HG03521 (cell line): ENCODE results near the gene ADORA2A.

ENCODE experiments used
- ATAC-seq: cut with Tn5 transposase; IDR thresholded peaks from one replicate; pipeline ENCODE4 v1.9.1; 2021; ENCODE audit warnings: mild to moderate bottlenecking, moderate library complexity; ENCODE audit not compliant: unreplicated experiment

ADORA2A gene

GRCh38 chr22:24427500-24428164 lies at the start of gene ADORA2A:
TSS of gene ADORA2A (plus strand) at chr22:24427599. CDS start at chr22:24433405, 5,806 bp downstream.
- ATAC-seq = peak; percentile 41

GRCh38 chr22:24379536-24379935 lies 47.9 kb upstream of the ADORA2A start:
- no peak for ATAC-seq

GRCh38 chr22:24380220-24380904 lies 47.0 kb upstream of the ADORA2A start:
- ATAC-seq = no peak

GRCh38 chr22:24380905-24381230 lies 46.5 kb upstream of the ADORA2A start:
- ATAC-seq = no peak

- ATAC-seq = no peak
Observed at GRCh38 chr22:24383061-24383460, 44.3 kb upstream of the ADORA2A start.

- no peak for ATAC-seq
Observed at GRCh38 chr22:24384131-24384530, 43.3 kb upstream of the ADORA2A start.

GRCh38 chr22:24386937-24387471 lies 40.4 kb upstream of the ADORA2A start:
- ATAC-seq = no peak

- no peak for ATAC-seq
Observed at GRCh38 chr22:24389680-24390079, 37.7 kb upstream of the ADORA2A start.

- ATAC-seq = no peak
Observed at GRCh38 chr22:24390156-24390555, 37.2 kb upstream of the ADORA2A start.

- no peak for ATAC-seq
Observed at GRCh38 chr22:24390576-24390975, 36.8 kb upstream of the ADORA2A start.

GRCh38 chr22:24391836-24392217 lies 35.6 kb upstream of the ADORA2A start:
- ATAC-seq = no peak

GRCh38 chr22:24392218-24392931 lies 35.0 kb upstream of the ADORA2A start:
- no peak for ATAC-seq

GRCh38 chr22:24393012-24393559 lies 34.3 kb upstream of the ADORA2A start:
- no peak for ATAC-seq

- no peak for ATAC-seq
Observed at GRCh38 chr22:24393848-24394247, 33.6 kb upstream of the ADORA2A start.

- no peak for ATAC-seq
Observed at GRCh38 chr22:24394254-24394653, 33.1 kb upstream of the ADORA2A start.

- ATAC-seq = no peak
Observed at GRCh38 chr22:24398409-24398808, 29.0 kb upstream of the ADORA2A start.

GRCh38 chr22:24400034-24400725 lies 27.2 kb upstream of the ADORA2A start:
- ATAC-seq = no peak

- ATAC-seq = no peak
Observed at GRCh38 chr22:24400726-24401596, 26.4 kb upstream of the ADORA2A start.

GRCh38 chr22:24401931-24402367 lies 25.4 kb upstream of the ADORA2A start:
- no peak for ATAC-seq
